GM19438 (cell line): Measurements from ENCODE around the gene SART3.
"Not testable (repeated sequence)": the region's sequence is repeated elsewhere in the genome, so short reads cannot be mapped to it uniquely, and the experiment has no call there.

ENCODE experiments used
- ATAC-seq: cut with Tn5 transposase; IDR thresholded peaks from one replicate; pipeline ENCODE4 v1.9.1; 2021; ENCODE audit warnings: low read depth; ENCODE audit not compliant: unreplicated experiment

Gene SART3

DNA sequence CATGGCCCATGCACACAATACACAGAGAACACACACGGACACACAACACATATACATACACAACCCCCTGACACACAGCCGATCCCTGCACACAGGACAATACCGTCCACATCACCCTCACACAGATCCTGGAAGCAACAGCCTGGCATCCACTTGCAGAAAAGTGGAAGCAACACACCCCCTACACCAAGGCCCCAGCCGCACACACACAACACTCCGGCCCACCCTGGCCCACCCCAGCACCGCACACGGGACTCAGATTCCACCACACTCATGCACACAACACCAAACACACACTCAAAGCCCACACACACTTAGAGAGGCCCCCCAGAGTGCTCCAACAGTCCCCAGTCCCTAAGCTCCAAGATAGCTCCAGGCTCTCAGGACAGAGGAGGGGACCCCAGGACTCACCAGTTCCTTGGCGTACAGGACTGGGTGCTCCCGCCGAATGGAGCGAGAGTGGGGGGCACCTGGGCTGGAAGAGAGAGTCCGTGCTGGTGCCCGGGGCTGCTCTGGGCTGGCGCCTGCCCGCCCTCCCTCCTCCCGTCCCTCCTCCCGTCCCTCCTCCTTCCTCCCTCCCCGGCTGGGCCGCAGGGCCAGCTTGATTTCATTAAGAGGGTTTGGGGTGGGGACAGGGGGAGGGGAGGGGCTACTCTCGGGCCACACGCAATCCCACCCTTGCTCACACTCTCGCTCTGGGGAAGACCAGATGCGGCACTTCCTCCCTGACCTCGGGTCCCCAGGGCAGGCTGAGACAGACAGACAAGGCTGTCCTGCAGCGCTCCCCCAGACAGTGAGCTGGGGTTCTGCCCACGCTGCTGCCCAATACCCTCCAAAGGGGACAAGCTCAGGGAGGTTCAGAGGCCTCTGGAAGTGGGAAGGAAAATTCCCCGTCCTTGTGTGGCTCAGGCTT is 36.8 kb upstream of the SART3 start, which contains the start of gene TMEM119:
Gene TMEM119, minus strand, starts transcription at position 526 of the 913 bp plus-strand sequence. CDS start 5,701 bp downstream, outside the sequence.
- ATAC-seq: no peak

- no peak for ATAC-seq
These were observed 36.0 kb upstream of the SART3 start for GRCh38 chr12:108596854-108597558.

GRCh38 chr12:108595711-108596647 is 35.0 kb upstream of the SART3 start:
- no peak for ATAC-seq

GRCh38 chr12:108594960-108595710 is 34.2 kb upstream of the SART3 start:
- no peak for ATAC-seq

DNA sequence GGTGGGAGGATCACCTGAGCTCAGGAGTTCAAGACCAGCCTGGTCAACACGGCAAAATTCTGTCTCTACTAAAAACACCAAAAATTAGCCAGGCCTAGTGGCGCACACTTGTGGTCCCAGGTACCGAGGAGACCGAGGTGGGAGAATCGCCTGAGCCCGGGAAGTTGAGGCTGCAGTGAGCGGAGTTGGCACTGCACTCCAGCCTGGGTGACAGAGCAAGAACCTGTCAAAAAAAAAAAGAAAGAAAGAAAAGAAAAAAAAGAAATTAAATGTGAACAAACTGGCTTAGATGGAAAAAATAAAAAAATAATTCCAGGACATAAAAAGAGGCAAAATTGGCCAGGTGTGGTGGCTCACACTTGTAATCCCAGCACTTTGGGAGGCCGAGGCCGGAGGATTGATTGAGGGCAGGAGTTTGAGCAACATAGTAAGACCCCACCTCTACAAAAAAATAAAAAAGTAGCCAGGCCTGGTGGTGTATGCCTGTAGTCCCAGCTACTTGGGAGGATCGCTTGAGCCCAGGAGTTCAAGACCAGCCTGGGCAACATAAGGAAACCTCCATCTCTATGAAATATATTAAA is 33.4 kb upstream of the SART3 start:
- ATAC-seq: no peak

DNA sequence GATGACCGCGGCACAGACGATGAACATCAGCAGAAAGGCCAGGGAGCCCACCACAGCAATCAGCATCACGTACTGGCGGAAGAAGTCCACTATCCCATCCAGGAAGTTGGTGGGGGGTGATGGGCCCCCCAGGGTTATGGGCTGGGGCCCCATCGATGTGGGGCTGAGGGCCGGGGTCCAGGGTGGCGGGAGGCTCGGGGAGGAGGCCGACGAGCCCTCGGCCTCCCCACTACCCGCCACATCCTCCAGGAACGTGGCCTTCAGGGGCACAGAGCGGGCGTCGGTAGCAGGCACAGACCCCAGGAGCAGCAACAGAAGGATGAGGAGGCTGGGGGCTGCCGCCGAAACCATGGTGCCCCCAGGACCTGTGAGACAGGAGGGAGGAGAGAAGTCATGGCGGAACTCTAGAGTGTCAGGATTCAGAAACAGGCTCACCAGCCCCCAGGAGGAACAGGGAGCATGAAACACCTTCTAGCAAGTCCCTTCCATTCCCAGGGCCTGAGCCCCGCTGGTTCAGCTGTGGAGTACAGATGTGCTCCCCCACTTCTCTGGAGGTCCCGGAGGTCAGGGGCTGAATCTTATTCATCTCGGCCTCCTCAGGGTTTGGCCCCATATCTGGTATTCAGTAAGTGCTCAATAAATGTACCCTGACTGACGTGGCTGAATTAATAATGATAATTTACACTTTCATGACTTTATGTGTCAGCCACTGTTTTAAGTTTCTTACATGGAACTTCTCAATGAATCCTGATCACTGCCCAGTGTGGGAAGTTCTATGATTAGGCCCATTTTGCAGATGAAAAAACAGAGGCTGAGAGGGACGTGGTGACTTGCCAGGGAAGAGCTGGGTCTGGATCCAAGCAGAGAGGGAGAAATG is 31.3 kb upstream of the SART3 start:
- no peak for ATAC-seq

DNA sequence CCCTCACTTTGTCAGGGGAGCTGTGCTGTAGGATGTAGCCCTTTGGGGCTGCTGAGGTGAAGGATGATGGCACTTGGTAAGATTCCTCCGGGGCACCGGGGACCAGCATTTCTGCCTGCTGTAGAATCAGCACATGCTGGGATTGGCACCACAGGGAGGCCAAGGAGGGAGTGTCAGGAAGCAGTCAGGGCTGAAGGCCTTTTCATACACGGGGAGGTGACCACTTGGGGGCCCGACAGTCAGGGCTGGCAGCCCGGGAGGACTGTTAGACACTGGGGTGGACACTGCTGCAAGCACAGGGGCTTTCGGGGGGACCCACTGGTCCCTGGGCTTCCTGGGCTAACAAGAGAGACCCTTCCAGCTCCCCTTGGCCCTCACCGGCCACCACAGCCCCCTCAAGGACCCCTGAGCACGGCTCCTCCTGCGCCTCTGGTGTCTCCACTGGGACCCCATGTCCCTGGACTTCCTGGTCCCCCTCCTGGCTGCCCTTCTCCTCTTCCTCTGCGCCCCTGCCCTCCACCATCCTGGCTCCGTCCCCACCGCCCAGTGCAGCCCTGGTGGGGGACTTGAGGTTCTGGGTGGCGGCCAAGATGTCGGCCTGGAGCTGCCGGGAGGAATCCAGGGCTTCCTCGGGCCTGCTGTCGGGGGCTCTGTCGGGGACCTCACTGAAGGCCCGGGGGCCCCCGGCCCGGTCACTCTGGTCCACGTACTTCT is 30.5 kb upstream of the SART3 start:
- ATAC-seq: no peak

DNA sequence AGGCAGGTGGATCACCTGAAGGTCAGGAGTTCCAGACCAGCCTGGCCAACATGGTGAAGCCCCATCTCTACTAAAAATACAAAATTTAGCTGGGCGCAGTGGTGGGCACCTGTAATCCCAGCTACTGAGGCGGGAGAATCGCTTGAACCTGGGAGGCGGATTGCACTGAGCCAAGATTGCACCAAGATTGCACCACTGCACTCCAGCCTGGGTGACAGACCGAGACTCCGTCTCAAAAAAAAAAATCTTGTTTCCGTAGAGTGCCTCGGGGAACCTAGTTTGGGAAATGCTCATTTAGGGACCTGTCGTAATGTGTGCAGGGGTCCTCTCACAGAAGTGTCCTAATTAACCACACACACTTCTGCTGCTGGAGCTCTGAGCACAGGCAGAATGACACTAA is 29.5 kb upstream of the SART3 start:
- not testable (repeated sequence) for ATAC-seq

DNA sequence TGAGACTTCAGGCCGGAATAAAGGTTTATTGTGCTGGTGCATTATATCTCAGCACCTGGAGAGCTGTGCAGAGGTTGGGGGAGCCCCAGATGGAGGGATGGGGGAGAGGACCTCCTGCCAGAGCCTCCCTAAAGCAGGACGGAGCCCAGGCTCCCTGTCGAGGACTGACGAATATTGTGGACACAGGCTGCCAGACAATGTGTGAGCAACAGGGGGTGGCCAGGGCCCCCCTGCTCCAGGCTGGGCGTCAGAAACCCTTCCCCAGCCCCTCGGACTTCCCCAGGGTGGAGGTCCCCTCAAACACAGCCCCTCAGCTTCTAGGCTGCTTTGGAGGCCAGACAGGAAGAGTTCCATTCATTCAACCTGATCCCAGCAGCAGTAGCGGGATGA is 28.9 kb upstream of the SART3 start:
- ATAC-seq: no peak

GRCh38 chr12:108589028-108589839 is 28.3 kb upstream of the SART3 start:
- ATAC-seq: no peak

- ATAC-seq: no peak
These were observed 26.9 kb upstream of the SART3 start for GRCh38 chr12:108587826-108588225.

DNA sequence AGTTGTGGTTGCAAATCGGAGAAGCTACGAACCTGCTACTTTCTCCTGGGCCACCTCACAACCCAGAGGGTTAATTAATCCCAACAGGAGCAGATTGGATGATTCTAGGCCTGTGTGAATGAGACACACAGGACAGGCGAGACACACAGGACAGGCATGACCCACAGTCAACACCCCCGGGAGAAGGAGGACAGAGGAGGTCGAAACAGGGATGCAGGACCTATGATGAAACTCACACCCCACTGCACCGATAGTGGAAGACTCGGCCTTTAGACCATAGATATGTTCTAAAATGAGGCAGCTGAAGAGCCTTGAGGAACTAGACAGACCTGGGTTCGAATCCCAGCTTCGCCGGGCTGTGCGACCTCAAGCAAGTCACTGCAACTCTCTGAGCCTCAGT is 25.3 kb upstream of the SART3 start:
- ATAC-seq: no peak

DNA sequence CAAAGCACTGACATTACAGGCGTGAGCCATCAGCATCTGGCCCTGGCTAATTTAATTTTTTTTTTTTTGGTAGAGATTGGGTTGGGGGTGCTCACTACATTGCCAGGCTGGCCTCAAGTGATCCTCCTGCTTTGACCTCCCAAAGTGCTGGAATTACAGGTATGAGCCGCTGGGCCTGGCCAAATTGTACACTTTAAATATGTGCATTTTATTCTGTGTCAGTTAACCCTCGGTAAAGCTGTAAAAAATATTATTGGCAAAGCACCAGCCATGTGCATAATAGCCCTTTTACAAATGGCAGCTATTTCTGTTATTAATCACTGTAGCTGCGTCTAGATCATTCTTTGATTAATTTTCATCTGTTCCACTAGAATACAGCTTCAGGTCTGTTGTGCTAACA is 24.9 kb upstream of the SART3 start:
- ATAC-seq: no peak

GRCh38 chr12:108584456-108585065 is 23.6 kb upstream of the SART3 start:
- no peak for ATAC-seq

GRCh38 chr12:108583991-108584390 is 23.0 kb upstream of the SART3 start:
- ATAC-seq: no peak

GRCh38 chr12:108582978-108583770 is 22.2 kb upstream of the SART3 start:
- no peak for ATAC-seq
